HG03575 (cell line): ENCODE results near the gene USP25.

Experiments
- ATAC-seq: cut with Tn5 transposase; IDR thresholded peaks from one replicate; pipeline ENCODE4 v1.9.1; 2021; ENCODE audit not compliant: unreplicated experiment, insufficient number of reproducible peaks, low FRiP score; ENCODE audit errors: extremely low read depth

USP25 gene

DNA sequence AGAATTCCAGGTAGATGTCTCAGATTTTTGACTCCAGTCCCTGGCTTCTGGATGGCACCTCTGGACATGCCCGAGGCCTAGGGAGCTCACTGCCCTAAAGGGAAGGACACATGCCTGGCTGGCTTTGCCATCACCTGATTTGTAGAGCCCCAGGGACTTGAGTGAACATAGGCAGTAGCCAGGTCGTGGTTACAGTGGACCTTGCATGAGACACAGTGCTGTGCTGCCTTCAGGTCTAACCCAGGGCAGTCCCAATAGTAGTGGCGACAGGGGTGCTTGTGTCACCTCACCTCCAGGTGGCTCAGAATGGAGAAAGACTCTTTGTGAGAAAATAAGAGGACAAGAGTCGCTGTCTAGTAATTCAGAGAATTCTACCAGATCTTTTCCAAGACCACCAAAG, 166.7 kb downstream of the USP25 start:
- no peak for ATAC-seq

GRCh38 chr21:15904389-15904788, 174.6 kb downstream of the USP25 start:
- no peak for ATAC-seq

- ATAC-seq: no peak
These were observed 178.4 kb downstream of the USP25 start for GRCh38 chr21:15908187-15908586.

GRCh38 chr21:15928196-15928595, 198.4 kb downstream of the USP25 start:
- ATAC-seq: no peak

GRCh38 chr21:15928686-15929425, 199.1 kb downstream of the USP25 start:
- ATAC-seq: no peak

GRCh38 chr21:15929536-15929935, 199.8 kb downstream of the USP25 start:
- ATAC-seq: no peak
